ENCODE data around the gene RNF224.

DNA sequence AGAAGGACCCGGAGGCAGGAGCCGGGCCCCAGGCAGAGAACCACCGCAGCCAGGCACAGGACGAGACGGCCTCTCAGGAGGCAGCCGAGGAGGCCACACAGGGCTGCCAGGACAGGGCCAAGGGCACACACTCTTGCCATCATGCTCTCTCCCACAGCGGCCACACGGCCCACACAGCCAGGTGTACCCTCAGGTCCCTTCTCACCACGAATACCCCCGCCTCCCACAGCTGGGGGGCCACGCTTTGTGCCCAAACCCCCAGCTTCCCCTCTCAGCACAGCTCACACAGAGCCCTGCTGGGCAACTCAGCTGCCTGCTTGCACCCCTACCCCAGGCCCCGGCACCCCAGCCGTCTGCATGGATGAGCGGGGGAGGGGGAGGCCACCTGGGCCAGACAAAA, 33.5 kb upstream of the RNF224 start:
- TF ChIP-seq, protein P1, sequence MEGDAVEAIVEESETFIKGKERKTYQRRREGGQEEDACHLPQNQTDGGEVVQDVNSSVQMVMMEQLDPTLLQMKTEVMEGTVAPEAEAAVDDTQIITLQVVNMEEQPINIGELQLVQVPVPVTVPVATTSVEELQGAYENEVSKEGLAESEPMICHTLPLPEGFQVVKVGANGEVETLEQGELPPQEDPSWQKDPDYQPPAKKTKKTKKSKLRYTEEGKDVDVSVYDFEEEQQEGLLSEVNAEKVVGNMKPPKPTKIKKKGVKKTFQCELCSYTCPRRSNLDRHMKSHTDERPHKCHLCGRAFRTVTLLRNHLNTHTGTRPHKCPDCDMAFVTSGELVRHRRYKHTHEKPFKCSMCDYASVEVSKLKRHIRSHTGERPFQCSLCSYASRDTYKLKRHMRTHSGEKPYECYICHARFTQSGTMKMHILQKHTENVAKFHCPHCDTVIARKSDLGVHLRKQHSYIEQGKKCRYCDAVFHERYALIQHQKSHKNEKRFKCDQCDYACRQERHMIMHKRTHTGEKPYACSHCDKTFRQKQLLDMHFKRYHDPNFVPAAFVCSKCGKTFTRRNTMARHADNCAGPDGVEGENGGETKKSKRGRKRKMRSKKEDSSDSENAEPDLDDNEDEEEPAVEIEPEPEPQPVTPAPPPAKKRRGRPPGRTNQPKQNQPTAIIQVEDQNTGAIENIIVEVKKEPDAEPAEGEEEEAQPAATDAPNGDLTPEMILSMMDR (IDR thresholded peaks at IDR 0.05; ENCODE audit: low read depth, low read length, missing input control), result no peak
- TF ChIP-seq YY1 (IDR thresholded peaks at IDR 0.05), result no peak
- TF ChIP-seq REST (IDR thresholded peaks at IDR 0.05), result no peak
- TF ChIP-seq FOXA1 (IDR thresholded peaks at IDR 0.05), result no peak
- no peak for TF ChIP-seq GABPA (IDR thresholded peaks at IDR 0.05 in 1 of 2, conservative IDR thresholded peaks at IDR 0.05 in 1 of 2)
- TF ChIP-seq ATF3 (IDR thresholded peaks at IDR 0.05), result no peak
- TF ChIP-seq RAD21 (IDR thresholded peaks at IDR 0.05), result no peak
- TF ChIP-seq TAF1 (conservative IDR thresholded peaks at IDR 0.05), result no peak
- no peak for TF ChIP-seq JUND (IDR thresholded peaks at IDR 0.05)
- no peak for TF ChIP-seq NR2F2 (IDR thresholded peaks at IDR 0.05)
- no peak for TF ChIP-seq RXRA (IDR thresholded peaks at IDR 0.05)
- TF ChIP-seq MAX (IDR thresholded peaks at IDR 0.05), result no peak
- no peak for TF ChIP-seq EGR1 (IDR thresholded peaks at IDR 0.05; ENCODE audit: low read depth in 2 of 2)
- no peak for TF ChIP-seq SP1 (IDR thresholded peaks at IDR 0.05)
